Activated T-helper 2 cell treated with anti-CD3 and anti-CD28 coated beads, Interferon-gamma antibody, Interleukin-2, Interleukin-4, amounts not matched to agents 10 μg/mL and 5 μg/mL and 100 μg/mL, durations not matched to agents 14 hours and 24 hours and 36 hours (primary cell): Measurements from ENCODE around the gene PRKCE. TPM values are rescaled to one million over a fixed set of nuclear protein-coding genes. Genes with fewer than 3 reads are reported as not detected.

Experiments used
- DNase-seq: peaks from one replicate; pipeline ENCODE4 v3.0.0; 2021; ENCODE audit warnings: low spot score
- H3K27ac Mint-ChIP-seq: one replicate; pipeline ENCODE4 v1.8.0; 2021; ENCODE audit warnings: mixed read lengths
- H3K27me3 Mint-ChIP-seq: one replicate; pipeline ENCODE4 v1.8.0; 2021; ENCODE audit warnings: low read depth, mixed read lengths
- H3K36me3 Mint-ChIP-seq: one replicate; pipeline ENCODE4 v1.8.0; 2021; ENCODE audit warnings: low read depth, mixed read lengths
- H3K4me1 Mint-ChIP-seq: one replicate; pipeline ENCODE4 v1.8.0; 2021; ENCODE audit warnings: low read depth, mixed read lengths
- H3K4me3 Mint-ChIP-seq: one replicate; pipeline ENCODE4 v1.8.0; 2021; ENCODE audit warnings: low read depth, mild to moderate bottlenecking, moderate library complexity, mixed read lengths
- H3K9me3 Mint-ChIP-seq: one replicate; pipeline ENCODE4 v1.8.0; 2021; ENCODE audit warnings: mixed read lengths
- intact Hi-C: fragments of 100-400 bp; cut with micrococcal nuclease; formaldehyde crosslinking; loops from one replicate; pipeline ENCODE4 v1.15.1; 2023
- total RNA-seq: library from RNA; stranded (reverse); gene quantifications from 2 replicates; pipeline ENCODE4 v1.2.3, GENCODE V29; 2022

Gene PRKCE
- total RNA-seq, 1 donor from 2014 or later, result 21.5 TPM

GRCh38 chr2:45830322-45830721, 178.8 kb downstream of the PRKCE start:
- intact Hi-C loops, result no loop called here
- Mint-ChIP-seq H3K27me3 (peaks cover 3% of the 10 kb centered on the region), H3K4me3 (no peak overlapping the region), H3K9me3 (peaks cover 21% of the 10 kb centered on the region), H3K27ac (no peak overlapping the region), H3K36me3 (peaks cover 11% of the 10 kb centered on the region), H3K4me1 (peaks cover 17% of the 10 kb centered on the region)
- no peak for DNase-seq

DNA sequence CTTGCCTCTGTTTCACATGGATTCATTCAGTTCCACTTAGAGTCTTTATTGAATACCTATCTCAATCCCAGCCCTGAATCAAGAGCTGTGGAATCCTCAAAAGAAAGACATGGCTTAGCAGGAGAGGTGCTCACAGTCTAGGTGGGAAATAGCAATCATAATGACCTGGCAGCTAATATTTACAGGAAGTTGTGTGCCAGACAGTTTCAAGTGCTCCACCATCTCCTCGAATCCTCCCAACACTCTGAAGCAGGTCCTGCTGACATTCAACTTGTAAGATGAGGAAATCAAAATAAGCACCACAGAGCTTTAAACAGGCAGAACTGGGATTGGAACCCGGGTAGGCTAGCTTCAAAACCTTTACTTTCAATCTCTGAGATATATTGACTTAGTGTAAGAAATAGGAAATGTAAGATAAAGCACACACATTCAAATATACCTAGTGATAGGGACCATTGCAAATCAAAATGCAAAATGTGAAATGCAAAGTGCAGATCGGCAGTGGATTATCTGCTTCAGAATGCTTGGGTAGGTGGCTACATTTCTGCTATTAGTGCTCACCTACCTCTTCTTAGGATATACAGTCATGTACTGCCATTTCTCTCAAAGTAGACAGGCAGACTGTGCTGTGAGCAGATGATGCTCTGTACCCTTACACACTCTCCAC, 182.0 kb downstream of the PRKCE start:
- no peak overlapping the region for H3K27ac Mint-ChIP-seq
- DNase-seq, result no peak
- H3K4me1 Mint-ChIP-seq, result peaks cover 19% of the 10 kb centered on the region
- H3K9me3 Mint-ChIP-seq, result peaks cover 21% of the 10 kb centered on the region
- H3K27me3 Mint-ChIP-seq, result no peaks in the 10 kb centered on the region
- peaks cover 11% of the 10 kb centered on the region for H3K36me3 Mint-ChIP-seq
- intact Hi-C loops, result no loop called here
- no peak overlapping the region for H3K4me3 Mint-ChIP-seq

- Mint-ChIP-seq H3K27ac (no peak overlapping the region), H3K27me3 (no peaks in the 10 kb centered on the region), H3K36me3 (peaks cover 11% of the 10 kb centered on the region), H3K4me3 (no peak overlapping the region), H3K9me3 (peaks cover 21% of the 10 kb centered on the region), H3K4me1 (peaks cover 22% of the 10 kb centered on the region)
- DNase-seq, result no peak
- intact Hi-C loops, result no loop called here
Measured at GRCh38 chr2:45833968-45834344, 182.5 kb downstream of the PRKCE start.

DNA sequence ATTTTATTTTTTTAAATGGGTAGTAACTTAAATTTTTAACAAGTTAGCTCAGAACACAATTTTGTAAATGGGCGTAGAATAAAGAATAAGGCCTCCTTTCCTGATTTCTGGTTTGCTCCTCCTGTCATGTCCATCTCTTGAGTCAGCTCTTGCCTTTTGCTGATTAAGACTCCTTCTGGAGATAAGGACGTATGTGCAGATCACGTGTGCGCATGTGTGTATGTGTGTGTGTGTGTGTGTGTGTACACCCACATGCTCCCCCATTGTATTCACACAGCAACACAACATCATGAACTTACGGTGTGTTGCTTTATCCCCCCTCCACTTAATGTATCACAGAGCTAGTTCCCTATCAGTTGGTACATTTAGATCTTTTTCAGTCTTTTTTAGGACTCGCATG, 182.9 kb downstream of the PRKCE start:
- no peak for DNase-seq
- Mint-ChIP-seq H3K4me3 (no peak overlapping the region), H3K27ac (no peak overlapping the region), H3K27me3 (no peaks in the 10 kb centered on the region), H3K36me3 (peaks cover 11% of the 10 kb centered on the region), H3K9me3 (peaks cover 17% of the 10 kb centered on the region), H3K4me1 (peaks cover 26% of the 10 kb centered on the region)
- intact Hi-C loops, result no loop called here

DNA sequence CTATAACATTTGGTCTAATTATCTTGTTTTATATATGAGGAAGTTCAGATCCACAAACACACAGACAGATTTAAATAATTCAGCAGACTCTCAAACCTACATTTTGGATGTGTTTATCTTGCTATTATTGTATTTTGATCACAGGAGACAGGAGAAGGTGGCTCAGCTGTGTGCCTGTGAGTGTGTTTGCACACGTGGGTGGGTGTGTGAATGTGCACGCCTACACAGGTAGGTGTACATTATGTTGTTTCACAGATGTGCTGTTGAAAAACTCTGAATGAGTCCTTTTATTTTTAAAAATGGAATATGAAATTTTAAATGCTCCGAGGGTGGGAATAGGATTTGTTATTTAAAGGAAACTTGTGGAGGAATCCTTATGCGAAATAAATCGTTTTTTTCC, 183.4 kb downstream of the PRKCE start:
- no peak overlapping the region for H3K27ac Mint-ChIP-seq
- no peaks in the 10 kb centered on the region for H3K27me3 Mint-ChIP-seq
- peaks cover 28% of the 10 kb centered on the region for H3K4me1 Mint-ChIP-seq

DNA sequence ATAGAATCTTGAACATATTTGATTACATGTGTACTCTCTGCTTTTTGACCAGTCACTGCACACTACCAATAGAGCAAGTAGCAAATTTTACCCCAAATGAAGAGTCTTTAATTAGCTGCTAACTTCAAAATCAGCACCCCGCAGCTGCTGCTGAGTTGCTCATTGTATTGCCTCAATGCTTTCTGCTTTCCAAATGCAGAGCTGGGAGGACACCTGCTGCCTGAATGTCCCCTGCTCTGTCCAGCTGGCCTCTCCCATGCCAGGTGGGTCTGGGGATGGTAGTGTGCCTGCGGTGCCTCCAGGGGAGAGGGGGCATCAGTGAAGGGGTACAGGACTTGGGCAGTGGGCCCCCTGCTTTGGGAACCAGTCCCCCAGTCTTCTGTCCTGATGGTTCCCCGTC, 184.8 kb downstream of the PRKCE start:
- Mint-ChIP-seq H3K4me3 (no peak overlapping the region), H3K4me1 (peaks cover 41% of the 10 kb centered on the region), H3K27me3 (no peaks in the 10 kb centered on the region), H3K9me3 (peaks cover 3% of the 10 kb centered on the region), H3K36me3 (peaks cover 2% of the 10 kb centered on the region), H3K27ac (no peak overlapping the region)
- DNase-seq, result no peak
- intact Hi-C loops, result no loop called here

More for the DNA sequence above, 183.4 kb downstream of the PRKCE start:
- H3K36me3 Mint-ChIP-seq, result peaks cover 11% of the 10 kb centered on the region
- no peak for DNase-seq
- H3K9me3 Mint-ChIP-seq, result peaks cover 17% of the 10 kb centered on the region
- H3K4me3 Mint-ChIP-seq, result no peak overlapping the region
- intact Hi-C loops, result no loop called here

- Mint-ChIP-seq H3K27ac (no peak overlapping the region), H3K4me1 (peaks cover 45% of the 10 kb centered on the region)
Measured at GRCh38 chr2:45836740-45837139, 185.3 kb downstream of the PRKCE start.

DNA sequence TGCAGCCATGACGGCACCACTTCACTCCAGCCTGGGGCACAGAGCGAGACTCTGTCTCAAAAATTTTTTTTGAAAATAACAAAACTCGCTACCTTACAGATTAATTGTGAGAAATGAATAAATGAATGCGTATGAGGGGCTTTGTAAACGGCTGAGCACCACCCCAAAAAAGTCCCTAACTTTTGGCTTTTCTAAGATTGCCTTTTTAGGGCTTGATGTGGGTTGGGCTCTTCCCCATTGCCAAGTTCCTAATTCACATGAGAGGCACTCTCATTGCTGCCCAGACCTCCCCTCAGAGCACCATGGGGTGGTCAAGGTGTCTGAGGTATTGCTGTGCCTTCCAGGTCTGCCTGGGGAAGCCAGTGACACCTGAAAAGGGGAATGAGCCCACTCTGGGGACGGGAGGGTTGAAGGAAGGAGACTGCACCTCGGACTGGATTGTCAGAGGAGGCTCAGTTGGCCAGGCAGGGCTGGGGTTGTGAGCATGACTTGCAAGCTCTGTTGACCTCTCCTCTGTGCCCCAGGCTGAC, 186.4 kb downstream of the PRKCE start:
- Mint-ChIP-seq H3K36me3 (no peaks in the 10 kb centered on the region), H3K4me1 (peaks cover 55% of the 10 kb centered on the region), H3K27ac (no peak overlapping the region), H3K27me3 (no peaks in the 10 kb centered on the region), H3K4me3 (no peak overlapping the region), H3K9me3 (no peaks in the 10 kb centered on the region)
- intact Hi-C loops, result no loop called here
- DNase-seq, result no peak

More at GRCh38 chr2:45836740-45837139, 185.3 kb downstream of the PRKCE start:
- intact Hi-C loops, result no loop called here
- H3K9me3 Mint-ChIP-seq, result no peaks in the 10 kb centered on the region
- no peaks in the 10 kb centered on the region for H3K36me3 Mint-ChIP-seq
- no peak overlapping the region for H3K4me3 Mint-ChIP-seq
- DNase-seq, result no peak
- H3K27me3 Mint-ChIP-seq, result no peaks in the 10 kb centered on the region

DNA sequence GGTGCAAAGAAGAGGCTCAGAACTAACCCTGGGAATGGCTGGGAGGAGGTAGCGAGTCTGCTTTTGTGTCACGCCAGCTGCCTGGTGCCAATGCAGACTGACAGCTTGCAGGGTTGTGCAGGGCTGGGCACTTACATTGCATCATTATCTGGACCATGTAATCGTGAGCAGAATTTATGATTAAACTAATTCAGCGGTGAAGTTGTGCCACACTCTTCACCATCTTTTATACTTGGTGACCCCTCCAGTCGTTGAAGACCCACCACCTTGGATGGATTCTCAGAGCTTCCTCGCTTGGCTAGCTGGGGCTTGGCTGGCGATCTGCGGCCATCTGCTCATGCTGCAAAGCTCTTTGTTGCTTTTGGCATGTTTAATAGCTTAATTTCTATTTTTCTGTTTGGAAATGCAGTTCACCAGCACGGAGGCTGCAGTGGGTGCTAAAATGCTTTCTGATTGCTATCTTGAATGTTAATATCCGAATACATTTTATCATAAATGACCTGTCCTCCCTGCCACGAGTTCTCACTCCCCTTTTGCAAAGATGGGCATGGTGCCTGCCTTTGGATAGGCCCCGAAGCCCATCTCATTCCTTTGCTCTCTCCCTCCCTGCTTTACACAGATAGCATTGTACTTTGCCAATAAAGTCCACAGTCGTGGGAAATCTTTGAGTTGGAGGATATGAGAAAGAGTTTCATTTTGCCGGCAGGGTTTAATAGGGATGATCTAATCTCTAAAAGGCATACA, 188.2 kb downstream of the PRKCE start:
- intact Hi-C loops, result loop anchor here (5.0 to 10.0 kb wide), 3 partner anchors 55 to 195 kb away; no protein-coding TSS in a partner anchor
- Mint-ChIP-seq H3K36me3 (no peaks in the 10 kb centered on the region), H3K27ac (no peak overlapping the region), H3K27me3 (no peaks in the 10 kb centered on the region), H3K9me3 (no peaks in the 10 kb centered on the region), H3K4me3 (no peak overlapping the region), H3K4me1 (peaks cover 62% of the 10 kb centered on the region)
- DNase-seq, result no peak

DNA sequence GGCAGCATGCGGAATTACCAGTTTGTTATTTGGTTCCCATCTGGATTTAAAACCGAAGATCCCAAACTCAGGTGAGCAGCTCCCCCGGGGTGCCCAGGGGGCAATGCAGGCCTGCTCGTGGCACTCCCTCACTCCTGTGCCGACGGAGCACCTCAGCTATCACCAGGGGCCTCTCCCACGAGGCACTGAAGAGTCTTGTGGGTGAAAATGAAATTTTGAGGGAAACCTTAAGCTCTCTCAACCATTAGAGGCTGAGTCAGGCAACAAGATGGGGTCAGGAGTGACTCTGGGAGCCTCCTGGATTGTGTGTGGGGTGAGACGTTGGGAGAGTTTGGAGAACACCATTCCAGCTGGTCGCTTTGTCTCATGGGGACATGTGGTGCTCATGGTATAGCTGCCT, 189.0 kb downstream of the PRKCE start:
- H3K4me3 Mint-ChIP-seq, result no peak overlapping the region
- intact Hi-C loops, result loop anchor here (5.0 to 10.0 kb wide), 3 partner anchors 56 to 196 kb away; no protein-coding TSS in a partner anchor
- peaks cover 65% of the 10 kb centered on the region for H3K4me1 Mint-ChIP-seq
- no peaks in the 10 kb centered on the region for H3K9me3 Mint-ChIP-seq
- H3K27ac Mint-ChIP-seq, result no peak overlapping the region
- H3K36me3 Mint-ChIP-seq, result no peaks in the 10 kb centered on the region
- no peaks in the 10 kb centered on the region for H3K27me3 Mint-ChIP-seq
- no peak for DNase-seq

DNA sequence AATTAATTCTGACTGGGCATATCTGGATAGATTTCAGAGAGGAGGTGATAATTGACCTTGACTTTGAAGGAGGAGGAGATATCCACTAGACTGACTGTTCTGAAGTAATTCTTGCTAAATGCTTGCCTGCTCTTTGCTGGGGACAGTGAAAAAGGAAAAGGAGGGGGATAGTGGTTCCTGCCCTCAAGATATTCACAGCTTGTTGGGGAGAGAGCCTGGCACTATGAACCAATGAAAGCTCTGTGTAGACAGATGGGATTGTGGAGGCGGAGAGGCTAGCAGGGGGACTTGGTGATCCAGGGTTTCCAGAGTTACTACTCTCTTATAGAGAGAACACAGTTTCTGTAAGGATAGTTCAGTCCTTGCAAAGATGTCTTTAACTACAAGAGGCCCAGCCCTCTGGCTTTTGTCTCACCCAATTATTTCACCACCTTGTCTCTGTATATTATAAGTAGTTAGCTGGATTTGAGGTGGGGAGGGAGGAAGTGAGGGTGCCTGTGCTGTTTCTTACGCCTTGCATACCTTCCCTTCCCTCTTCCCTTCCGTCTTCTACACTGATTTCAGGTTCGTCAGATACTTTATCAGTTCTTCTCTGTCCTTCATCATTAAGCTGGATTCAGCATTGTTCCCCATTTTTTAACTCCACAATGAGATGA, 190.4 kb downstream of the PRKCE start:
- Mint-ChIP-seq H3K27ac (no peak overlapping the region), H3K4me1 (peaks cover 64% of the 10 kb centered on the region), H3K36me3 (peaks cover 5% of the 10 kb centered on the region), H3K27me3 (no peaks in the 10 kb centered on the region), H3K4me3 (no peak overlapping the region), H3K9me3 (no peaks in the 10 kb centered on the region)
- intact Hi-C loops, result loop anchor here (5.0 to 10.0 kb wide), 3 partner anchors 57 to 197 kb away; no protein-coding TSS in a partner anchor
- DNase-seq, result no peak

GRCh38 chr2:45843136-45843535, 191.7 kb downstream of the PRKCE start:
- Mint-ChIP-seq H3K4me1 (peaks cover 62% of the 10 kb centered on the region), H3K9me3 (no peaks in the 10 kb centered on the region), H3K27me3 (no peaks in the 10 kb centered on the region), H3K36me3 (peaks cover 5% of the 10 kb centered on the region), H3K27ac (peak overlapping the region; percentile 67), H3K4me3 (peak overlapping the region; percentile 24)
- no peak for DNase-seq
- intact Hi-C loops, result loop anchor here (5.0 to 10.0 kb wide), 3 partner anchors 58 to 198 kb away; no protein-coding TSS in a partner anchor
